Hematopoietic multipotent progenitor cell treated with erythropoietin and hydrocortisone succinate and interleukin-3 and kit ligand, for 17 days (in vitro differentiated cells): Measurements from ENCODE around the gene EXO1.
"Not testable (repeated sequence)": the region's sequence is repeated elsewhere in the genome, so short reads cannot be mapped to it uniquely, and the experiment has no call there.

Source experiments
- DNase-seq: peaks from one replicate; pipeline ENCODE4 v3.0.0-alpha.2; 2015; ENCODE audit warnings: low spot score

EXO1 gene

GRCh38 chr1:241836941-241837340 is 11.1 kb upstream of the EXO1 start:
- DNase-seq = no peak

- no peak for DNase-seq
Observed at GRCh38 chr1:241837416-241837815, 10.6 kb upstream of the EXO1 start.

- DNase-seq = no peak
Observed at GRCh38 chr1:241837901-241838300, 10.1 kb upstream of the EXO1 start.

- no peak for DNase-seq
Observed at GRCh38 chr1:241838897-241839296, 9.1 kb upstream of the EXO1 start.

GRCh38 chr1:241839369-241839979 is 8.5 kb upstream of the EXO1 start:
- DNase-seq = no peak

- no peak for DNase-seq
Observed at GRCh38 chr1:241840164-241840563, 7.8 kb upstream of the EXO1 start.

GRCh38 chr1:241841691-241842090 is 6.3 kb upstream of the EXO1 start:
- no peak for DNase-seq

- no peak for DNase-seq
Observed at GRCh38 chr1:241842565-241842964, 5.4 kb upstream of the EXO1 start.

GRCh38 chr1:241844593-241844992 is 3.4 kb upstream of the EXO1 start:
- no peak for DNase-seq

- DNase-seq = no peak
Observed at GRCh38 chr1:241846375-241846774, 1.6 kb upstream of the EXO1 start.

- no peak for DNase-seq
Observed at GRCh38 chr1:241846862-241847539, 1.0 kb upstream of the EXO1 start.

GRCh38 chr1:241847540-241847795 is 536 bp upstream of the EXO1 start:
- no peak for DNase-seq

- DNase-seq = no peak
Observed at GRCh38 chr1:241848686-241849344, 811 bp downstream of the EXO1 start.

GRCh38 chr1:241849345-241849695 is 1.3 kb downstream of the EXO1 start:
- DNase-seq = no peak

GRCh38 chr1:241855545-241856140 is 7.6 kb downstream of the EXO1 start:
- DNase-seq = not testable (repeated sequence)

- no peak for DNase-seq
Observed at GRCh38 chr1:241857131-241857530, 9.1 kb downstream of the EXO1 start.

- no peak for DNase-seq
Observed at GRCh38 chr1:241860922-241861321, 12.9 kb downstream of the EXO1 start.

- no peak for DNase-seq
Observed at GRCh38 chr1:241869022-241869421, 21.0 kb downstream of the EXO1 start.

GRCh38 chr1:241870336-241870735 is 22.3 kb downstream of the EXO1 start:
- no peak for DNase-seq

GRCh38 chr1:241870746-241871430 is 22.9 kb downstream of the EXO1 start:
- DNase-seq = no peak

GRCh38 chr1:241881440-241881839 is 33.4 kb downstream of the EXO1 start:
- no peak for DNase-seq

- no peak for DNase-seq
Observed at GRCh38 chr1:241883159-241883558, 35.2 kb downstream of the EXO1 start.

- no peak for DNase-seq
Observed at GRCh38 chr1:241888232-241888631, 40.2 kb downstream of the EXO1 start.
